HepG2 (cell line): ENCODE measurements around the gene TRIO. TPM values are rescaled to one million over a fixed set of nuclear protein-coding genes. Genes with fewer than 3 reads are reported as not detected.

ENCODE experiments used
- ATAC-seq: fragments of 200-7000 bp; cut with Tn5 transposase; 3 replicates; pipeline ENCODE4 v1.9.1; 2020; ENCODE audit warnings: mild to moderate bottlenecking, moderate library complexity
- BruUV-seq: library from RNA; stranded (reverse); fragments of 400-500 nt; replicated peaks from 2 replicates; lab custom pipeline; 2021; lab: Mats Ljungman, UMichigan
- CTCF ChIA-PET: fragments of 300-600 bp; formaldehyde crosslinking; extraction: SDS; loops from one replicate; lab custom pipeline; 2021; ENCODE audit warnings: low total read pairs, inconsistent platforms, low intra/inter-chr PET ratio; lab: Yijun Ruan, JAX
- POLR2A ChIA-PET: fragments of 350-600 bp; sonication (Branson Sonifier 250); formaldehyde crosslinking; loops from one replicate; lab custom pipeline; 2020; ENCODE audit warnings: antibody characterized with exemption, inconsistent platforms; lab: Yijun Ruan, JAX
- DNase-seq: peaks from one replicate; pipeline ENCODE4 v3.0.0-alpha.2; 2015; ENCODE audit warnings: low spot score
- FAIRE-seq: peaks from 3 replicates; lab custom pipeline; 2011; peaks lifted over from hg19 to GRCh38; lab: Jason Lieb, UNC
- H2AFZ ChIP-seq: one replicate; pipeline ENCODE4 v1.6.1; 2011; ENCODE audit warnings: low read length, inconsistent platforms
- H3K27ac ChIP-seq: fragments of 300-600 bp; 3 replicates; pipeline ENCODE4 v1.8.0; 2011; ENCODE audit warnings: mixed run types, mild to moderate bottlenecking, mixed read lengths, low read length, inconsistent platforms; ENCODE audit not compliant: insufficient read depth; ENCODE audit errors: extremely low read length
- H3K27me3 ChIP-seq, 2 experiments: fragments of 200-600 bp in 1 of 2; 2 replicates in 1 of 2; 3 replicates in 1 of 2; pipeline versions ENCODE4 v1.6.0 to v1.8.0; 2011; ENCODE audit warnings: low read length in 2 of 2, mild to moderate bottlenecking in 2 of 2, moderate library complexity in 2 of 2, inconsistent platforms in 1 of 2; ENCODE audit not compliant: insufficient read depth in 2 of 2, control insufficient read depth in 1 of 2
- H3K36me3 ChIP-seq, 2 experiments: fragments of 200-600 bp in 1 of 2; replicated peaks in 1 of 2; 2 replicates in 1 of 2; 3 replicates in 1 of 2; pipeline versions ENCODE4 v1.5.1 to v1.8.0; 2011; ENCODE audit warnings: low read length in 2 of 2, inconsistent platforms in 1 of 2; ENCODE audit not compliant: insufficient read depth in 2 of 2, control insufficient read depth in 1 of 2
- H3K4me1 ChIP-seq: 2 replicates; pipeline ENCODE4 v1.5.1; 2012; ENCODE audit warnings: low read length, inconsistent platforms; ENCODE audit not compliant: insufficient read depth
- H3K4me2 ChIP-seq: 2 replicates; pipeline ENCODE4 v1.6.0; 2011; ENCODE audit warnings: low read depth, low read length, inconsistent platforms
- H3K4me3 ChIP-seq, 3 experiments: fragments of 200-600 bp in 1 of 3; sonication (generic), shearing (Covaris generic) in 1 of 3; replicated peaks in 1 of 3; 2 replicates each; pipeline ENCODE4 v1.5.1; 2011 to 2016; ENCODE audit warnings: low read length in 3 of 3, inconsistent platforms in 2 of 3, low read depth in 2 of 3, mild to moderate bottlenecking in 2 of 3, control low read depth in 1 of 3, mixed read lengths in 1 of 3; ENCODE audit not compliant: insufficient read depth in 1 of 3
- H3K79me2 ChIP-seq: one replicate; pipeline ENCODE4 v1.6.1; 2011; ENCODE audit warnings: low read length, inconsistent platforms; ENCODE audit not compliant: insufficient read depth
- H3K9ac ChIP-seq: 2 replicates; pipeline ENCODE4 v1.6.0; 2011; ENCODE audit warnings: mild to moderate bottlenecking, low read depth, low read length, inconsistent platforms; ENCODE audit not compliant: insufficient read depth
- H3K9me3 ChIP-seq: 2 replicates; pipeline ENCODE4 v1.5.1; 2012; ENCODE audit warnings: mild to moderate bottlenecking, low read length
- H4K20me1 ChIP-seq: 2 replicates; pipeline ENCODE4 v1.6.0; 2011; ENCODE audit warnings: inconsistent platforms, mild to moderate bottlenecking, low read length, moderate library complexity; ENCODE audit not compliant: insufficient read depth
- BHLHE40 ChIP-seq: IDR thresholded peaks from 2 replicates; pipeline ENCODE4 v1.6.1; 2011; ENCODE audit warnings: low read length, improper control_type of control experiment
- BORCS8-MEF2B ChIP-seq: sonication (generic); formaldehyde crosslinking; IDR thresholded peaks from 2 replicates; pipeline ENCODE4 v1.8.0; 2022; ENCODE audit warnings: mild to moderate bottlenecking, missing genetic modification reagents
- BRCA1 ChIP-seq: sonication (generic); formaldehyde crosslinking; IDR thresholded peaks from 2 replicates; pipeline ENCODE4 v1.4.0; 2020; ENCODE audit warnings: missing genetic modification reagents
- MXD4 ChIP-seq: IDR thresholded peaks from 2 replicates; pipeline ENCODE4 v1.6.1; 2016; ENCODE audit warnings: mild to moderate bottlenecking, missing biosample characterization, missing genetic modification reagents
- NR2C2 ChIP-seq: sonication (generic); formaldehyde crosslinking; IDR thresholded peaks from 2 replicates; pipeline ENCODE4 v1.4.0; 2020; ENCODE audit warnings: missing genetic modification reagents, mild to moderate bottlenecking, moderate library complexity, borderline replicate concordance
- RAD21 ChIP-seq: fragments of 450-650 bp; formaldehyde crosslinking; IDR thresholded peaks from 2 replicates; pipeline ENCODE4 v1.5.0; 2020; ENCODE audit warnings: mild to moderate bottlenecking
- RFX5 ChIP-seq: IDR thresholded peaks from 2 replicates; pipeline ENCODE4 v1.6.1; 2011; ENCODE audit warnings: low read depth, low read length, improper control_type of control experiment
- SMC3 ChIP-seq: IDR thresholded peaks from 2 replicates; pipeline ENCODE4 v1.6.1; 2011; ENCODE audit warnings: low read length, improper control_type of control experiment
- YEATS2 ChIP-seq: sonication (generic); formaldehyde crosslinking; IDR thresholded peaks from 2 replicates; pipeline ENCODE4 v1.4.0; 2020; ENCODE audit warnings: missing genetic modification reagents, borderline replicate concordance
- ZBTB7A ChIP-seq: sonication (generic); formaldehyde crosslinking; IDR thresholded peaks from 2 replicates; pipeline ENCODE4 v1.8.0; 2022; ENCODE audit warnings: mild to moderate bottlenecking, missing genetic modification reagents
- ZFP41 ChIP-seq: sonication (generic); formaldehyde crosslinking; IDR thresholded peaks from 2 replicates; pipeline ENCODE4 v1.4.0; 2020; ENCODE audit warnings: mild to moderate bottlenecking, missing genetic modification reagents, borderline replicate concordance
- ZFY ChIP-seq: sonication (generic); formaldehyde crosslinking; IDR thresholded peaks from 2 replicates; pipeline ENCODE4 v1.4.0; 2020; ENCODE audit warnings: missing genetic modification reagents
- ZNF33A ChIP-seq: sonication (generic); formaldehyde crosslinking; IDR thresholded peaks from 2 replicates; pipeline ENCODE4 v1.5.1; 2020; ENCODE audit warnings: missing genetic modification reagents, mild to moderate bottlenecking, moderate library complexity, borderline replicate concordance
- ZNF883 ChIP-seq: sonication (generic); formaldehyde crosslinking; IDR thresholded peaks from 2 replicates; pipeline ENCODE4 v1.5.1; 2020; ENCODE audit warnings: mild to moderate bottlenecking, missing genetic modification reagents; ENCODE audit errors: not compliant biosample characterization
- WGBS: methylation state at CpG from one replicate; pipeline ENCODE4 v1.1.6; 2017; ENCODE audit warnings: low lambda C conversion rate; 5-methylcytosine and 5-hydroxymethylcytosine counted together
- in situ Hi-C: cut with HindIII; loops from 2 replicates; pipeline ENCODE4 v1.10.0; 2017; ENCODE audit warnings: low pct_unique_long_range_greater_than_20kb; ENCODE audit not compliant: extremely low pct_ligation_motif_present
- intact Hi-C: fragments of 100-400 bp; cut with micrococcal nuclease; formaldehyde crosslinking; loops from one replicate; pipeline ENCODE4 v1.10.0; 2022; ENCODE audit not compliant: unreplicated experiment
- polyA plus RNA-seq, 8 experiments: library from polyadenylated mRNA; depleted of rRNA in 3 of 8; stranded (reverse) in 7 of 8; unstranded in 1 of 8; fragments of >200 nt; fragmentation: Illumina TruSeq in 4 of 8; extraction: Trizol in 4 of 8; gene quantifications; 2 replicates each; pipeline versions ENCODE4 v1.2.1 to v1.2.3, GENCODE V29; 2011 to 2016; ENCODE audit warnings: low read depth in 4 of 8, missing spikeins in 1 of 8, mixed read lengths in 1 of 8; ENCODE audit not compliant: insufficient read depth in 1 of 8
- total RNA-seq, 5 experiments: library from RNA; depleted of rRNA; stranded (reverse); fragments of >200 nt; fragmentation: Illumina TruSeq; extraction: Trizol; gene quantifications; 2 replicates each; pipeline ENCODE4 v1.2.3, GENCODE V29; 2016; ENCODE audit warnings: low read depth in 1 of 5
- TF ChIP-seq, protein P1 (sequence below): sonication (generic); formaldehyde crosslinking; conservative IDR thresholded peaks from 2 replicates; pipeline ENCODE4 v1.8.0; 2022; ENCODE audit warnings: mild to moderate bottlenecking, moderate library complexity, missing genetic modification reagents
- TF ChIP-seq, protein P2 (sequence below): sonication (generic); formaldehyde crosslinking; IDR thresholded peaks from 2 replicates; pipeline ENCODE4 v1.4.0; 2020; ENCODE audit warnings: mild to moderate bottlenecking, low read depth, missing genetic modification reagents
- TF ChIP-seq, protein P3 (sequence below): sonication (generic); formaldehyde crosslinking; IDR thresholded peaks from 2 replicates; pipeline ENCODE4 v1.8.0; 2022; ENCODE audit warnings: missing genetic modification reagents, mild to moderate bottlenecking, moderate library complexity, borderline replicate concordance

The TRIO gene
- total and polyA plus RNA-seq, 2 of the 13 experiments (the other 11 are each of a cell fraction or from before 2014, with no cell fraction given), result 45.2 to 45.9 TPM

DNA sequence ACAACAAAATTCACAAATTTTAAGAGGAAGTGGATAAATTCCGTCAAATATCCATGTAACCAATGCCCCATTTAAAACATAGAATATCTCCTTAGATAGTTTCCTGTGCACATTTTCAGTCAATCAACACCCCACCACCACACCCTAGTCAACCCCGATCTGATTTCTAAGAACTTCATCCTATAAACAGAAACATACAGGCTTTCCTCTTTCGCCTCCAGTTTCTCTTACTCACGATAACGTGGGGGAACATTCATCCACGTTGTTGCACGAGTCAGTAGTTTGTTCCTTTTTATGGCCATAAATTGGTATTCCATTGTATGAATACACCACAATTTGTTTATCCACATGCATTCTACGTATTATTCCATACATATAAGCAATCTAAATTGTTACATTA, 35.6 kb upstream of the TRIO start (continued):
- TF ChIP-seq ZNF33A (CRISPR knock-in tag), result no peak
- TF ChIP-seq ZNF883 (CRISPR knock-in tag), result no peak
- no peak for TF ChIP-seq NR2C2 (CRISPR knock-in tag)

DNA sequence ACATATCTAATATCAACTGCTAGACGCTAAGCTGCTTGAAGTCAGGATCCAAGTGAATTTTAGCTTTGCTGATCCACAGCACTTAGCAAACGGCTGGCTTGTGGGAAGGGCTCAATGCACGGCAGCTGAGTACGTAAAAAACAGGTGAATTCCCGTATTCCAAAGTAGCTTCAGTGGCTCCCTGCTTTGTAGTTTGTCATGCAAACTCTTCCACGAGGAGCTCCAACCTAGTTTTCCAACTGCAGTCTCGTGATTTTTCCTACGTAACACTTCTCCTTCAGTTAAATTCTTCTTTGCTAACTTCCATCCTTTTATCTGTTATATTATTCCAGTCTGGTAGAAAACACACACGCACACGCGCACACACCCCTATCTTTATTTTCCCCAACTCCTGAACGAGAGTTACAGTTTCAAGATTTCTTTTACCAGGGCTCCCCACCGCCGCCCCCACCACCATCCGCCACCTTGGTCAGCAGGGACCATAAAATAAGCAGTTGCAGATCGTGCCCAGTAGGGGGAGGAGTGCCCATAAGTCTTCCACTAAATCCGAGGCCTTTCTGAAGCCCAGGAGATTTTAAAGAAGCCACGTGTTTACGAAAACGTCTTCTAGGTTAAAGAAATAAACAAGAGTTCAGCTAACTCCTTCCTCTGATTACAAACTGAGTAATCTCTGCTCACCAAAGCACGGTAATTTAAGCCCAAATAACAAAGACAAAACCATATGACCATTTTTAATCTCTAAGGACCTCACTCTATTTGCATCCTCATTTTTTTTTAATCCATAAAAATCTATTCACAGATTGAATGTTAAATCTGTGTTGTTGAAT, 34.8 kb upstream of the TRIO start:
- DNase-seq (peak; percentile 54), FAIRE-seq (peak; percentile 47), ATAC-seq (peak; percentile 85)
- no peaks in the 10 kb centered on the region for H3K36me3 ChIP-seq
- peaks cover 15% of the 10 kb centered on the region for H3K4me1 ChIP-seq
- WGBS, result 6% methylated on average over 21 of the region's 21 CpGs
- no peaks in the 10 kb centered on the region for H3K9me3 ChIP-seq
- POLR2A ChIA-PET, result no interaction called here
- peak overlapping the region; percentile 93 for H2AFZ ChIP-seq
- intact Hi-C loops (loop anchor here (1.0 to 10.0 kb wide), 3 partner anchors 94 to 244 kb away; no protein-coding TSS in a partner anchor), in situ Hi-C loops (loop anchor here (5.0 to 10.0 kb wide), 2 partner anchors 124 to 164 kb away; no protein-coding TSS in a partner anchor)
- H3K79me2 ChIP-seq, result no peaks in the 10 kb centered on the region
- H3K4me3 ChIP-seq, result peak overlapping the region; percentile 41 to 56 (median 55)
- no peak overlapping the region for H3K27ac ChIP-seq
- peak overlapping the region; percentile 89 for H3K4me2 ChIP-seq
- no TSS peak for BruUV-seq
- H3K9ac ChIP-seq, result no peak overlapping the region
- no peaks in the 10 kb centered on the region; a peak in 1 of 5 replicates for H3K27me3 ChIP-seq
- CTCF ChIA-PET, result interaction anchor here (0.9 to 2.1 kb wide), 3 partner anchors 120 to 256 kb away, joined by 5 to 16 read pairs (median 5); no protein-coding TSS in a partner anchor
- no peaks in the 10 kb centered on the region for H4K20me1 ChIP-seq
- TF ChIP-seq ZFP41 (CRISPR knock-in tag) (no peak), RFX5 (no peak), BRCA1 (CRISPR knock-in tag) (no peak), RAD21 (peak; percentile 47; the same call in 1 of the 2 replicates), ZFY (CRISPR knock-in tag) (no peak), ZBTB7A (CRISPR knock-in tag) (0 out of 2 replicates have a peak, but pooled peaks have one; percentile 24), MXD4 (no peak), SMC3 (peak; percentile 83), BHLHE40 (peak; percentile 24; the same call in 1 of the 2 replicates), BORCS8-MEF2B (CRISPR knock-in tag) (no peak), YEATS2 (no peak)
- TF ChIP-seq, protein P1, sequence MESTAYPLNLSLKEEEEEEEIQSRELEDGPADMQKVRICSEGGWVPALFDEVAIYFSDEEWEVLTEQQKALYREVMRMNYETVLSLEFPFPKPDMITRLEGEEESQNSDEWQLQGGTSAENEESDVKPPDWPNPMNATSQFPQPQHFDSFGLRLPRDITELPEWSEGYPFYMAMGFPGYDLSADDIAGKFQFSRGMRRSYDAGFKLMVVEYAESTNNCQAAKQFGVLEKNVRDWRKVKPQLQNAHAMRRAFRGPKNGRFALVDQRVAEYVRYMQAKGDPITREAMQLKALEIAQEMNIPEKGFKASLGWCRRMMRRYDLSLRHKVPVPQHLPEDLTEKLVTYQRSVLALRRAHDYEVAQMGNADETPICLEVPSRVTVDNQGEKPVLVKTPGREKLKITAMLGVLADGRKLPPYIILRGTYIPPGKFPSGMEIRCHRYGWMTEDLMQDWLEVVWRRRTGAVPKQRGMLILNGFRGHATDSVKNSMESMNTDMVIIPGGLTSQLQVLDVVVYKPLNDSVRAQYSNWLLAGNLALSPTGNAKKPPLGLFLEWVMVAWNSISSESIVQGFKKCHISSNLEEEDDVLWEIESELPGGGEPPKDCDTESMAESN (CRISPR knock-in tag), result no peak
- TF ChIP-seq, protein P2, sequence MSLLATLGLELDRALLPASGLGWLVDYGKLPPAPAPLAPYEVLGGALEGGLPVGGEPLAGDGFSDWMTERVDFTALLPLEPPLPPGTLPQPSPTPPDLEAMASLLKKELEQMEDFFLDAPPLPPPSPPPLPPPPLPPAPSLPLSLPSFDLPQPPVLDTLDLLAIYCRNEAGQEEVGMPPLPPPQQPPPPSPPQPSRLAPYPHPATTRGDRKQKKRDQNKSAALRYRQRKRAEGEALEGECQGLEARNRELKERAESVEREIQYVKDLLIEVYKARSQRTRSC (CRISPR knock-in tag), result no peak
- TF ChIP-seq, protein P3, sequence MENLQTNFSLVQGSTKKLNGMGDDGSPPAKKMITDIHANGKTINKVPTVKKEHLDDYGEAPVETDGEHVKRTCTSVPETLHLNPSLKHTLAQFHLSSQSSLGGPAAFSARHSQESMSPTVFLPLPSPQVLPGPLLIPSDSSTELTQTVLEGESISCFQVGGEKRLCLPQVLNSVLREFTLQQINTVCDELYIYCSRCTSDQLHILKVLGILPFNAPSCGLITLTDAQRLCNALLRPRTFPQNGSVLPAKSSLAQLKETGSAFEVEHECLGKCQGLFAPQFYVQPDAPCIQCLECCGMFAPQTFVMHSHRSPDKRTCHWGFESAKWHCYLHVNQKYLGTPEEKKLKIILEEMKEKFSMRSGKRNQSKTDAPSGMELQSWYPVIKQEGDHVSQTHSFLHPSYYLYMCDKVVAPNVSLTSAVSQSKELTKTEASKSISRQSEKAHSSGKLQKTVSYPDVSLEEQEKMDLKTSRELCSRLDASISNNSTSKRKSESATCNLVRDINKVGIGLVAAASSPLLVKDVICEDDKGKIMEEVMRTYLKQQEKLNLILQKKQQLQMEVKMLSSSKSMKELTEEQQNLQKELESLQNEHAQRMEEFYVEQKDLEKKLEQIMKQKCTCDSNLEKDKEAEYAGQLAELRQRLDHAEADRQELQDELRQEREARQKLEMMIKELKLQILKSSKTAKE (CRISPR knock-in tag), result no peak
